ENCODE data around the gene NCKAP5.

DNA sequence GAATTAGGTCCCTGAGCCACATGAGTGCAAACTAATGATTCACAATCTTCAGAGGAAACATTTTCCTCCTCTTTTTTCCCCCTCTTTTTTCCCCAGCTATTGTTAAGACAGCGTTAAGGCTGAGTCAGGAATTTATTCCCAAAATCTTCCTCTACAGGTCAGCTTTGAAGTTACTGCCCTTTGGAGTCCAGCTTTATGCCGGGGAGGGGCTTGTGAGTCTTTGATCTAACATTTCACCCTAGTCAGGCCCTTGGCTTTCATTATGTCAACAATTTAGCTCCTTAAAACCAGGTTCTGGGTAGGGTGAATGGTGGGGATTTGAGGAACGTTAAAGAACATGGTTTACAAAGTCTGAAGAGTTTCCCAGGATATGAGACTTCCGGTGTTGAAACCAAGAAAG, 807.3 kb downstream of the NCKAP5 start:
- no peak for TF ChIP-seq EZH2 (IDR thresholded peaks at IDR 0.05; ENCODE audit: low read depth)
- TF ChIP-seq, protein P1, sequence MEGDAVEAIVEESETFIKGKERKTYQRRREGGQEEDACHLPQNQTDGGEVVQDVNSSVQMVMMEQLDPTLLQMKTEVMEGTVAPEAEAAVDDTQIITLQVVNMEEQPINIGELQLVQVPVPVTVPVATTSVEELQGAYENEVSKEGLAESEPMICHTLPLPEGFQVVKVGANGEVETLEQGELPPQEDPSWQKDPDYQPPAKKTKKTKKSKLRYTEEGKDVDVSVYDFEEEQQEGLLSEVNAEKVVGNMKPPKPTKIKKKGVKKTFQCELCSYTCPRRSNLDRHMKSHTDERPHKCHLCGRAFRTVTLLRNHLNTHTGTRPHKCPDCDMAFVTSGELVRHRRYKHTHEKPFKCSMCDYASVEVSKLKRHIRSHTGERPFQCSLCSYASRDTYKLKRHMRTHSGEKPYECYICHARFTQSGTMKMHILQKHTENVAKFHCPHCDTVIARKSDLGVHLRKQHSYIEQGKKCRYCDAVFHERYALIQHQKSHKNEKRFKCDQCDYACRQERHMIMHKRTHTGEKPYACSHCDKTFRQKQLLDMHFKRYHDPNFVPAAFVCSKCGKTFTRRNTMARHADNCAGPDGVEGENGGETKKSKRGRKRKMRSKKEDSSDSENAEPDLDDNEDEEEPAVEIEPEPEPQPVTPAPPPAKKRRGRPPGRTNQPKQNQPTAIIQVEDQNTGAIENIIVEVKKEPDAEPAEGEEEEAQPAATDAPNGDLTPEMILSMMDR (conservative IDR thresholded peaks at IDR 0.05): no peak
